ENCODE data around the gene DBH. TPM values are rescaled to one million over a fixed set of nuclear protein-coding genes. Genes with fewer than 3 reads are reported as not detected.

The DBH gene
- polyA plus RNA-seq, 3 donors, result not detected

DNA sequence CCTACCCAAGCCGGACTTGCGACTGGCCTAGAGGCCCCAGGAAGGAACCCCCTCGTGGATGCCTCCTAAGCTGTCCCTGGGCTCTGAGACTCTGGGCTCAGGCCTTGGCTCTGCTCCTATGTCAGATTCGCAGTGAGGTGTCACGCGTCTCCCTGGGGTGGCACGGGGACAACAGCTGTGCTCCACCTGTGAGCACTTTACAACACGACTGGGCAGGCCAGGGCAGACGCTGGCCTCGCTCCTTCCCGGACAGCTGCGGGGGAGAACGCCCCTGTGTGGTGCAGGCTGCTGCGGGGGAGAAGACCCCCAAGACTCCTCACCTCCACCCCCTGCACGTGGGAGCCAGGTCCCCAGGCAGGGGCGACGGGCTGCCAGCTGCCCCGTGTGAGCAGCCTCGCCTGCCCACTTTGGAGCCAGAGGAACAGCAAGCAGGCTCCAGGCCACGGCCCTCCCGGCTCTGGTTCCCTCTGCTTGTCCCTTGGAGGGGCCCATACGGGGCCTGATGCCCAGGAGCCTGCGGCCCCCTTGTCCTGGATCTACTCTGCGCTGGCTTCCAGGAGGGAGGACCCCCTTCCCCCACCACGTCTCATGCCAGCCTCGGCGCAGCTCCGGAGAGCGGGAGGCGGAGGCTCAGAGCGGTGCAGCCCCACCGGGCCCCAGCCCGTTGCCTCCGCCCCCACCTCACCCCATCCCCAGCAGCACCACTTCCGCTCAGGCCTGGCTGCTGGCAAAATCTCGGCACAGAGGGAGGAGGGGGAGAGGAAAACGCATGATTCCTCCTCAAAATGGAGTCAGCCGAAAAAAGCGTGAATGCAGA lies 66.0 kb downstream of the DBH start:
- peaks cover 0 to 3% (median 0%) of the 10 kb centered on the region in 7 donors for H3K9me3 Mint-ChIP-seq
- 36% methylated on average over 18 of the region's 39 CpGs for WGBS (ENCODE audit: insufficient coverage)
- TF ChIP-seq, protein P1, sequence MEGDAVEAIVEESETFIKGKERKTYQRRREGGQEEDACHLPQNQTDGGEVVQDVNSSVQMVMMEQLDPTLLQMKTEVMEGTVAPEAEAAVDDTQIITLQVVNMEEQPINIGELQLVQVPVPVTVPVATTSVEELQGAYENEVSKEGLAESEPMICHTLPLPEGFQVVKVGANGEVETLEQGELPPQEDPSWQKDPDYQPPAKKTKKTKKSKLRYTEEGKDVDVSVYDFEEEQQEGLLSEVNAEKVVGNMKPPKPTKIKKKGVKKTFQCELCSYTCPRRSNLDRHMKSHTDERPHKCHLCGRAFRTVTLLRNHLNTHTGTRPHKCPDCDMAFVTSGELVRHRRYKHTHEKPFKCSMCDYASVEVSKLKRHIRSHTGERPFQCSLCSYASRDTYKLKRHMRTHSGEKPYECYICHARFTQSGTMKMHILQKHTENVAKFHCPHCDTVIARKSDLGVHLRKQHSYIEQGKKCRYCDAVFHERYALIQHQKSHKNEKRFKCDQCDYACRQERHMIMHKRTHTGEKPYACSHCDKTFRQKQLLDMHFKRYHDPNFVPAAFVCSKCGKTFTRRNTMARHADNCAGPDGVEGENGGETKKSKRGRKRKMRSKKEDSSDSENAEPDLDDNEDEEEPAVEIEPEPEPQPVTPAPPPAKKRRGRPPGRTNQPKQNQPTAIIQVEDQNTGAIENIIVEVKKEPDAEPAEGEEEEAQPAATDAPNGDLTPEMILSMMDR (IDR thresholded peaks at IDR 0.05), result no peak
- Histone ChIP-seq H3K27ac (ENCODE audit: low read depth in 1 of 2, low read length in 2 of 2) (no peak overlapping the region), H3K27me3 (ENCODE audit: control insufficient read depth in 2 of 2, insufficient read depth in 2 of 2, low read length in 2 of 2) (peaks cover 0 to 26% of the 10 kb centered on the region in 2 donors), H3K4me1 (ENCODE audit: control insufficient read depth in 1 of 2, insufficient read depth in 2 of 2, low read length in 2 of 2) (peaks cover 9 to 12% of the 10 kb centered on the region in 2 donors), H3K36me3 (replicated peaks in 1 of 2; ENCODE audit: control insufficient read depth in 1 of 2, insufficient read depth in 2 of 2, low read length in 2 of 2) (no peaks in the 10 kb centered on the region), H3K9ac (ENCODE audit: insufficient read depth, low read length, poor library complexity, severe bottlenecking) (peak overlapping the region; percentile 59), H3K79me2 (ENCODE audit: insufficient read depth, low read length) (no peaks in the 10 kb centered on the region), H3K4me2 (replicated peaks; ENCODE audit: extremely low read depth, low read length, poor library complexity, severe bottlenecking) (peak overlapping the region; percentile 71), H3K4me3 (replicated peaks in 1 of 3; ENCODE audit: low read depth in 2 of 3, low read length in 3 of 3) (peak overlapping the region; percentile 8 to 64 (median 36)), H3K9me3 (replicated peaks in 1 of 2; ENCODE audit: control insufficient read depth in 1 of 2, insufficient read depth in 1 of 2, low read length in 2 of 2) (no peaks in the 10 kb centered on the region), H4K20me1 (ENCODE audit: insufficient read depth, low read length) (no peaks in the 10 kb centered on the region), H2AFZ (ENCODE audit: insufficient read depth, low read depth, low read length, poor library complexity, severe bottlenecking) (peak overlapping the region; percentile 79)
- DNase-seq, result no peak
- intact Hi-C loops (cut with micrococcal nuclease), result no loop called here
- peaks cover 5% of the 10 kb centered on the region for H3K4me1 Mint-ChIP-seq
- H3K36me3 Mint-ChIP-seq, result no peaks in the 10 kb centered on the region
- H3K4me3 Mint-ChIP-seq, result peak overlapping the region; percentile 20 to 83
- peaks cover 24 to 43% (median 26%) of the 10 kb centered on the region in 3 donors for H3K27me3 Mint-ChIP-seq (ENCODE audit: low read depth in 3 of 3)
- no peak overlapping the region for H3K27ac Mint-ChIP-seq

DNA sequence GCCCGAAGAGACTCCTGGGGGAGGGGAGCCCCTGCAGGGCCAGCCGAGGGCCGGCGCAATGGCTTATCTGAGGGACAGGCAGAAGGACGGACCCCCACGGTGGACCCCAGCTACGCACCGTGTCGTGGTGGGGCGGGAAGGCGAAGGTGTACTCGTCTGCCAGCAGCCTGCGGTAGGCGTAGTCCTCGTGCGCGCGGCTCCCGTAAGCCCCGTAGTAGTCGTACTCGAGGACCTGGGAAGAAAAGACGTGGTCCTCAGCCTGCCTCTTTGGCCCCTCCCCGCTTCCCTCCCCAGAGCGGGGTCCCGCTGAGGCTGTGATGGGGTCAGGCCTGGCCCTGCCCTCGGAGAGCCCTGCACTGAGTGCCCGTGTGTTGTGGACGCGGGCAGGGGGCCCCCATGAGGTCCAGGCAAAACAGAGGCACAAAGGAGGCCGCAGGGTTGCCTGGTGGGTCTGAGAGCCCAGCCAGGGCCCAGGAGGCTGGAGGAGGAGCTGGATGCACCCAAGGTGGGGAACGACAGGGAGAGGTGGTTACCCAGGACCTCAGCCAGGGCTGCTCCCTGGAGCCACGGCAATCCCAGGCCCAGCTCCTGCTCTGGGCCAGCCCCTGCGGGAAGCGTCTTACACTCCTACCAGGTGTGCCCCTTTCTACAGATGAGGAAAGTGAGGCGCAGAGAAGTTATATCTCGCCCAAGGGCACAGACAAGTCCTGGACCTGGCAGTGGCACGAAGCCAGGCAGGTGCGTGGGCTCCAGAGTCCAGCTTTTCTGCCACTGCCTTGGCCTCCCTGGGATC lies 66.8 kb downstream of the DBH start:
- peaks cover 0 to 24% of the 10 kb centered on the region in 2 donors for H3K27me3 ChIP-seq (ENCODE audit: control insufficient read depth in 2 of 2, insufficient read depth in 2 of 2, low read length in 2 of 2)
- H3K4me1 ChIP-seq (ENCODE audit: control insufficient read depth in 1 of 2, insufficient read depth in 2 of 2, low read length in 2 of 2), result peaks cover 9 to 12% of the 10 kb centered on the region in 2 donors
- no peaks in the 10 kb centered on the region for H4K20me1 ChIP-seq (ENCODE audit: insufficient read depth, low read length)
- WGBS (ENCODE audit: insufficient coverage), result 25% methylated on average over 33 of the region's 39 CpGs
- Mint-ChIP-seq H3K27me3 (ENCODE audit: low read depth in 3 of 3) (peaks cover 24 to 41% (median 26%) of the 10 kb centered on the region in 3 donors), H3K27ac (no peak overlapping the region), H3K9me3 (peaks cover 0 to 3% (median 0%) of the 10 kb centered on the region in 7 donors), H3K36me3 (no peaks in the 10 kb centered on the region), H3K4me1 (peaks cover 5% of the 10 kb centered on the region), H3K4me3 (peak overlapping the region in 1 of 2 donors; percentile 83)
- H3K79me2 ChIP-seq (ENCODE audit: insufficient read depth, low read length), result no peaks in the 10 kb centered on the region
- H2AFZ ChIP-seq (ENCODE audit: insufficient read depth, low read depth, low read length, poor library complexity, severe bottlenecking), result peak overlapping the region; percentile 79
- H3K4me3 ChIP-seq (replicated peaks in 1 of 3; ENCODE audit: low read depth in 2 of 3, low read length in 3 of 3), result peak overlapping the region; percentile 8 to 64 (median 36)
- TF ChIP-seq, protein P1 (IDR thresholded peaks at IDR 0.05), result no peak
- no peak overlapping the region for H3K27ac ChIP-seq (ENCODE audit: low read depth in 1 of 2, low read length in 2 of 2)
- H3K36me3 ChIP-seq (replicated peaks in 1 of 2; ENCODE audit: control insufficient read depth in 1 of 2, insufficient read depth in 2 of 2, low read length in 2 of 2), result no peaks in the 10 kb centered on the region
- no peaks in the 10 kb centered on the region for H3K9me3 ChIP-seq (replicated peaks in 1 of 2; ENCODE audit: control insufficient read depth in 1 of 2, insufficient read depth in 1 of 2, low read length in 2 of 2)
- peak overlapping the region; percentile 71 for H3K4me2 ChIP-seq (replicated peaks; ENCODE audit: extremely low read depth, low read length, poor library complexity, severe bottlenecking)
- H3K9ac ChIP-seq (ENCODE audit: insufficient read depth, low read length, poor library complexity, severe bottlenecking), result peak overlapping the region; percentile 59
- intact Hi-C loops (cut with micrococcal nuclease), result no loop called here
- no peak for DNase-seq

Data from CD14-positive monocyte (primary cell).